NCI-H146 (cell line): Measurements from ENCODE around the gene NINJ2.
A peak's percentile ranks its signal among the peaks of the same experiment; 100 is the strongest.

Experiments
- DNase-seq: peaks from one replicate; lab custom pipeline; 2025; lab: John Stamatoyannopoulos, UW

Gene NINJ2

DNA sequence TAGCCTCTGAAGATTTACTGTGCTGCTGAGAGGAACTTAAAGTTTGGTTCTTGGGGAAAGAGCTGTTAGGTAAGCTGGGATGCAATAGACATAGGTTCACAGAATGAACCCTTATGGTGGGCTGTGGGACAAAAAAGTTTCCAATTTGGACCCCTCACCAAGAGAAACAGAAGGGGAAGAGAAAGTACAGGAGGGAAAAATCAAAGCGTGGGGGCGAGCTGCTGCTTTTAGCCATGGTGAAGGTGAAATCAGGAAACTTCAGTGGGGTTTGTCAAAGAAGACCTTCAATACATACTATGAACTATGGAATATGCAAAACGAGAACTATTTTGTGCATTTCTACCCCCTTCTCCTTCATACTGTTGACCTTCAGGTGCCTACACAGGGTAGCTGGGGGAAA, 10.6 kb upstream of the NINJ2 start:
- no peak for DNase-seq

DNA sequence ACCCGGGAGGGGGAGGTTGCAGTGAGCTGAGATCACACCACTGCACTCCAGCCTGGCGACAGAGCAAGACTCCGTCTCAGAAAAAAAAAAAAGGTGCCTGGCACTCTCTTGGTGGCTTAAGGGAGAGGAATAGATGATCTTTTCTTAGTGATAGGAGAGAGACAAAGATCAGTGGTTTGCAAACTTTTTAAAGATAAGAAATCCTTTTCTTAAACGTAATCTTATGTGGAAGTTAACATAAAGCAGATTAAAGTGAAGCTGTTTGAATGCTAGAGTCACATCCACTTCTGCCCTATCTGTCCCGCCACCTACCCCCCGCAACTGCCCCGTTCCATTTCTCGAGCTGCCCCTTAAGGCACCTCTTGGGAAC, 6.3 kb upstream of the NINJ2 start:
- no peak for DNase-seq

DNA sequence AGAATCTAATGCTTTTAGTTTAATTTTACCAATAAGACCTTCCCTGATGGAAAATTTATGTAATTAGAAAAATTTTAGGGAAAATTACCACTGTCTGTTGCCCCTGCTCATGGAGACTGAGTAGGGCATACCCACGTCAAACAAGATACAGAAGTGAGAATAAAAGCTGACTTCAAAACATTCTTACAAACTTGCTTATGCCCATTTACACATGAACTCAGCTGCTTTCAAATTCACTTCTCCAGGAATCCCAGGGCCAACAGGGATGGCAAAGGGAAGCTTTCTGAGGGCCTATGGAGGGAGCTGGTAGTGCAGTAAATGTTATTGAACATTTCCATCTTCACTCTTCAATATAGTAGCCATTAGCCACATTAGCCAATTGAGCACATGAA, 4.8 kb upstream of the NINJ2 start:
- DNase-seq = no peak

DNA sequence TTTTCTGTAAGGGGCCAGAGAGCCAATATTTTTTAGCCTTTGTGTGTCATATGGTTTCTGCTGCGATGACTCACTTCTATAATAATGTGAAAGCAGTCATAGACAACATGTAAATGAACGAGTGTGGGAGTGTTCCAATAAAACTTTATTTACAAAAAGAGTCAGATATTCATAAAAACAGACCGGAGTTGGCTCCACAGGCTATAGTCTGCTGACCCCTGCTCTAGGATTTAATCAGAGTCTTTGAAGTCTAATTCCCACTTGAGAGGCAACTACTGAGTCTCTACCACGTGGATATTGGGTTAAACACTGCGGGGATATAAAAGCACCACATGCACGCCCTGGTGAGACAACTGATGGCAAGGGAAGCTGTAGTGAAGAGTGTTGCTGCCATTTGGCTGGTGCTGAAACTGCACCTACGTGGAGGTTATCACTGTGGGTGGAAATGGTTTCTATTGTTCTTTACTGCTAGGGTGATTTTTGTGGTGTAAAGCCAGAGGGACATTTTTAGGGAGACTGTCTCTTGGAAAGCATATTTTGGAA, 3.6 kb upstream of the NINJ2 start:
- DNase-seq = no peak

DNA sequence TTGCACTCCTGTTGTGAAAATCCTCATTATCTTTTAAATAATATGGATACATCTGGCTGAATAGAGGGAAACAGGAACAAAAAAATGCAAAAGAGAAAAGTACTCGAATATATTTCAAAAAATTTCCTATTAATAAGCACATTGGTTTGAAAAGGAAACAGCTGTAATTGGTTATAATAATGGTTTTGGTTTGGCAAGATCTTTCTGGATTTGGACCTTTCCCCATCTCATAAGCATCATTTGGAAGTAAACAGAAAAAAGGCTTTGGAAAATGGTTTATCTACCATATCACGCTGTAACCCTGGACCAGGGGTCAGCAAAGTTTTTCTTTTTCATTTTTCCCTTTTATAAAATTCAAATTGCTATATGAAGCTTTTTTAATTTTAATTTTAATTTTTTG, 2.8 kb upstream of the NINJ2 start:
- no peak for DNase-seq

DNA sequence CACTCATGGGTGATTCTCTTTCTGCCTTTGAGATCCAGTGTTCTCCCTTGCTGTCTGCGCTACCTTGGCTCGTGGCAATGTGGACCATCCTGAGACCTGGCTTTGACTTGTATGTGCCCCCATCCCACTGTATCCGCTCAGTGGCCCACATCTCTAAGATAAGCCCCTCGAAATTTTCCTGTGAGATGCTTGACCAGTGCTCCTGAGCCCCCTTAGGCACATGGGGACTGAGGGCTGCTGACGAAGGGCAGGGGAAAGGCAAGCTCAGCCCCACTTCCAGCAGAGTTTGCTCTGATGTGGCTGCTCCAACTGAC, 1.5 kb upstream of the NINJ2 start:
- no peak for DNase-seq

DNA sequence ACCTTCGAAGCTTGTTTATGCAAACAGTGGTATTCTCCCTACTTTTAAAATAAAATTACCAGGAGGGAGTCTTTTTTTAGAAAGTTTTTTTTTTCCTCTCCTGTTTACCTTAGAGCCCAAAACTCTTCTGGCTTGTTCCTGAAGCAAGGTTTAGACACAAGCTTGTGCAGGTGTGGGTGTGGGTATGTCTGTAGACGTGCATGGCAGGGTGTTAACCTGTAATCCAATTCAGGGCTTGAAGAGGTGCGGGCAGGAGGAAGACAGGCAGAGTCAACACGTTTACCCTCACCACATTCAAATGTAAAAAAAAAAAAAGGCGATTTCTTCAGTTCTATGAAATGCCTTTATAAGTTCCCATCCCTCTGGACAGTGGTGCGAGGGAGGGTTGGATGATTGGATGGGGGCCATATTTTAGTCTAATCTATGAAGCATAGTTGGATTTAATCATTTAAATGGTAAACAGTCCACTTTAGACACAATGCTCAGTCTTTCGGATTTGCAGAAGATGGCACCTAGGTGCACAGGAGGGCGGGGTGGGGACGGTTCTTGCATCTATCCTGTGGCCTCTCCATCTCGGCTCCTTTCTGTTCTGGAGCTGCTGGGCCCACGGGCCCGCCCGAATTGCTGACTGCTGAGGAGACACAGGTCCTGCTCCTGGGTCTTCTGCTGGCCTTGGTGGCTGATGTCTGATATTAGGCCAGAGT, 982 bp upstream of the NINJ2 start:
- no peak for DNase-seq

DNA sequence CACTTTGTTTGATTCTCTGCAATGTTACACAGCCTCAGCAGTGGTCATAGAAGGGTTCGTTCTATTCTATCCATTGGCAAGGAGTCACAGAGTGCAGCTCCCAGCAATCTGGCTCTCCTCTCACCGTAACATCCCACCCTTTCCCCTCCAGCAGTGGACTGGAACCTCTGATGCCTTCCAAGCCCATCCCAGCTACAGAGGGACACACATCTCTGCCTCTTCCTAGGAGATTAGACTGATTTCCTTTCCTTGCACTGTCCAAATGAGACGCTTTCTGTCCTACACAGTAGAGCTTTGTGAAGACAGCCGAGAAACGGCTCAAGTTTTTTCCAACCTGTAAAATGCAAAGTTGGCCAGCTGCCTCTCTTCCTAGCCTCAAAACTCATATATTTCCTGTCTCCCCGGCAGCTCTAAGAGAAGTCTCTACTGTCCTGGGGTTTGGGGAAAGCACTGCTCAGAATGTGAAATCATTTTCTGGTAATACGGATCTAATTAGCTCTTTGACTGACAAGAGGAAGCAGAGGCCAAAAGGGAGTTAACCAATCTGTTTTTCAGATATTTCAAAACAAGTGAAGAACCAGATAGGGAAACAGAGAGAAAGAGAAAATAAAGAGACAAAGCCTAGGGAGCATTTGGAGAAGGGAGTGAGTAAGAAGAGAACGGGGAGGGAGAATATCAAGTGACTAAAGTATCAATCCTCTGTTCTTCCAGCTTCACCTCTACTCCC, 516 bp downstream of the NINJ2 start:
- no peak for DNase-seq

DNA sequence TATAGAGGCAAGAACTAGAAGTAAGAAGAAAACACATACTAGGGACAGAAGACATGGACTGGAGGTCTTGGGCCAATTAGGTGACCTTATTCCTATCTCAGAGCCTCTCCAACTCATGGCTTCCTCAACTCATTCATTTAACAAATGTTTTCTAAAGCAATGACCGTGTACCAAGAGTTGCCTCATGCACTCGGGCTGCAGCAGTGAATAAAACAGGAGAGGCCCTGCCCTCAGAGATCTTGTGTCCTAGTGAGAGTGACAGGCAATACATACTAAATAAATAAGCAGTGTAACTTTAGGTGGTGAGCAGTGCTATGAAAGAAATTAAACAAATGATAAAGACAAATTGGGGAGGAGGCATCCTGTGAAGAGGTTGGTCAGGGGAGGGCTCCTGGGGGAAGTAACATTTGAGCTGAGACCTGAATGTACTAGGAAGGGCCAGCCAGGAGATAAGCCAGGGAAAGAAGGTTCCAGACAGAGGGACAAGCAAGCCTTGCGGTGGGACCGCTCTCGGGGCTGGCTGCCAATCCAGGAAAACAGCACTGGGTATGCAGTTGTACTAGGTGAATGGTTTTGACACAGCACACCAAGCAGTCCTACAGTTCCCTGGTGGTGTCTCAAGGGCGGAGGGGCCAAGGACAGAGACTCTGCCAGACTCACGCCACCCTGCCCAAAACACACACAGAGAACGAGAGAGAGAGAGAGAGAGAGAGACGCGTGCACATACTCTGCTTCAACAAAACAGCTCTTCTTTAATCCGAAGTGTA, 1.3 kb downstream of the NINJ2 start:
- no peak for DNase-seq

DNA sequence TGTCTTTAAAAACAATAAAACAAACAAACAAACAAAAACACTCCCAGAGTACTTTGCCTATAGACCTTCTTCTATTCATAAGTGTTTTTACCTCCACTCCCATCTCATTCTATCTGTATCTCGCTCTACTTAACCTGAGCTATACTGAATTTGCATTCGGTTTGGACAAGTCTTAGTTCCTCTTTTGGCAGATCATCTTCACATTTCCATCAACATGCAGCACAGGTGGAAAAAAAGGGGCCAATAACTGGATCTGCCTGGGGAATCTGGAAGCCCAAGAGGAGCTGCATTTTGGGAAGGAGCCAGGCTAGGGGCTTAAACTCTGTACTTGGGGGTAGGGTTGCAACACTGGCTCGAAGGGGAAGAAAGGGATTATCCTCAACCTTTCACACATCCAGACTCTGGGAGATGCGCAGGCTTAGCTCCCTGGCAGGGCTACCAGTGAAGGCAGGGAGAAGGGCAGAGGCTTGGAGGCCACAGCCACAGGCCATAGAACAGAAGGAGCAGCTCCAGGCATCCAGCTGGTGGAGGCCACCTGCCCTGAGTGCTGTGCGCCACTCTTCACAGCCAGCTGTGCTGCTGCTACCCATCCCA, 4.1 kb downstream of the NINJ2 start:
- no peak for DNase-seq

DNA sequence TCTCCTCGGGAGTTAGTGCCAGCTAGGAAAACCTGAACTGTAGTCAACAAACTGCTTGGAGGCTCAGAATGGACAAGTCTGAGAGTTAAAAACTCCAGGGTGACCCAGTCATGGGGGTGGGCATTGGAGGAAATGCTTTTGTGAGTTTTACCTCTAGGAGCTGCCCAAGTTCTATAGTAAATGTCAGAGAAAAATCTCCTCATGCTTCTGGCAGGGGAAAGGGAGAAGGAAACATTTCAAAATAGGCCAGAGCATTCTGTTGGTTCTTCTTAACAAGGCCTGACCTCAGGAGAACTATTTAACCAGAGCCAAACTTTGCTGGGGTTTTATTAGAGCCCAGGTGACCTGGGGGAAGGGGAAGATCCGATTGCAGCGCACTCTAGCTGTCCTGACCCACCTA, 12.3 kb downstream of the NINJ2 start:
- no peak for DNase-seq

DNA sequence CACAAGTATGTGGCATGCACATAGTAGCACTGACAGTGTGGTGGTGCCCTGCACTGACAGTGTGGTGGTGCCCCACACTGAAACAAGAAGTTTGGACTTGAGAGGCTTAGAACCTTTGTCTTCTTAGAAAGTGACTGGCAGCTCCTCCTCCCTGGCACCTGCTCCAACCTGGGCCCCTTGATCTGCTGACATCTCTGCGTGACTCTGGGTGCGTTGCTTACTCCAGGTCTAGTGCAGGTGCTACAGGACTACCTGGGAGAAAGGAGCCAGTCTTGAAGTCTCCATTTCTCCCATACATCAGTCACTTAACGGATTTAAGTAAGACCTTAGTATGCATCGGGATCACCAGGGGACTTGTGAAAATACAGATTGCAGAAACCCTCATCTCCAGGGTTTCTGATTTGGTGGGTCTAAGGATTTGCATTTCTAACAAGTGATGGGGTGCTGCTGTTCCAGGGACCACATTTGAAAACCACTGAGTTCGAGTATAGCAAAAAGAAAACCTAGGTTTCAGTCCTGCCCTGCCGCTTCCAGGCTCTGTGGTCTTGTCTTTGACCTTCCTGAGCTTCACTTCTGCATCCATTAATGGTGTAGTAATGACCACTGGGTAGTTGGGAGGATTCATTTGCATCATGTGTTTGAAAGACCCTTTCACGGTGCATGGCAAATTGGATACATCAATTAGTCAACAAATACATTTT, 15.7 kb downstream of the NINJ2 start:
- no peak for DNase-seq

DNA sequence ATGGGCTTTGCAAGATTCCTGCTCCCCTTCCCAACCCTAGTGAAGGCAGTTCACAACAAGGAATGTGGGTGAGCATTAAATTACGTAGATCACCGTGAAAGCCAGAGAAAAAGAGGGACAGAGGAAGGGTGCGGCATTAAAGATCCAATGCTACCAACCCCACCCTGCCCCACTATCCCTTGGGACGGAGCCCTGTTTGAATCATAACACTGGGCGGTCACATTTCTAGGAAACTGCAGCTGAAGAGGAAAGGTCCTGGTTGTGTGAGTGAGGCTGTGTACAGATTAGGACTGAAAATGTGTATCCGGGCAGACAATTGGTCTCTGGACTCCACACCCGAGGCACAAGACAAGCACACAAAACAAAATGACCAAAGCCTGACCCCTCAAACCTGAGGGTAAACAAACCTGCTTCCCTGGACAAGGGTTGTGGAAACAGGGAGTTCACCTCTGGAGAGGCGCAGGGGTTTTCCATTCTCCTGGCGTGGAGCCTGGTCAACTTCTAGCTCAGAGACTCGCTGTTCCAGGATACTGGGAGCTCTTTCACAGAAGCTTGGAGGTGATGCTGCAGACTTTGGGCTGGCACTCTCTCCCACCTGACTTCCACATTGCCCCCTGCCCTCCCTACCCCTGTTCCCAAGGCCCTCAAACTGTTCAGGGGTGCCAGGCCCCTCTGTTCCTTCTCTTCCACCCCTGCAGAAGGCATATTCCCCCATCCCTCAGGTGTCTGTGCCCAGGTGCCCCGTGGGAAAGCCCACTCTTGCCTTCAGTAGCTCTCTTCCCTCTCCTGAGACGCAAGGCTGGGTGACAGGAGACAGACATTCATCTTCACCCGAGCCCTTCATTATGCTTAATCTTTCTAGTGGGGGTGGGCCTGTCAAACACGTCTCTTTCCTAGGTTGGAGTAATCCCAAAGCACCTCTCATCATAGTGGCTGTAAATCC, 16.5 kb downstream of the NINJ2 start:
- no peak for DNase-seq

DNA sequence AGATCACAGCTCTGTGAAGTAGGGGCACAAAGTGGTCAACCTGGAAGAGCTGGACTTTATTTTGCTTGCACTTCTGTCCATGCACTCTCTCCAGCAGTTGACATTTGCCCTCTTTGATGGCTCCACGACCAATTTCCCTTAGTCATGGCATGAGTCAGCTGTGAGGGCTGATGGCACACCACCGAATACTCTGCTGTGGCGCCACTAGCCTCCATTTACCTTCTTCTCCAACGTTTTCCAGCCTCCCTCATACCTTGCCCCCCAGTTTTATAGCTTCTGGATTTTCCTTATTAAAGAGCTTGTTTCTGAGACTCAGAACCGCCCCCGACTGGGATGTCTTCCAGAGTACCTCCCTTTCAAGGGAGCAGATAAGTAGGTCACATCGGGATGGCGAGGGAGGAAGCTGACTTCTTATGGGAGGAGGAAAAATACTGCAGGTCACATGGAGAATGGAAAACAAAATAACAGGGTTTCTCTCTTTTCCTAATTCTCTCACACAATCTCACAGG, 17.6 kb downstream of the NINJ2 start:
- DNase-seq = no peak

DNA sequence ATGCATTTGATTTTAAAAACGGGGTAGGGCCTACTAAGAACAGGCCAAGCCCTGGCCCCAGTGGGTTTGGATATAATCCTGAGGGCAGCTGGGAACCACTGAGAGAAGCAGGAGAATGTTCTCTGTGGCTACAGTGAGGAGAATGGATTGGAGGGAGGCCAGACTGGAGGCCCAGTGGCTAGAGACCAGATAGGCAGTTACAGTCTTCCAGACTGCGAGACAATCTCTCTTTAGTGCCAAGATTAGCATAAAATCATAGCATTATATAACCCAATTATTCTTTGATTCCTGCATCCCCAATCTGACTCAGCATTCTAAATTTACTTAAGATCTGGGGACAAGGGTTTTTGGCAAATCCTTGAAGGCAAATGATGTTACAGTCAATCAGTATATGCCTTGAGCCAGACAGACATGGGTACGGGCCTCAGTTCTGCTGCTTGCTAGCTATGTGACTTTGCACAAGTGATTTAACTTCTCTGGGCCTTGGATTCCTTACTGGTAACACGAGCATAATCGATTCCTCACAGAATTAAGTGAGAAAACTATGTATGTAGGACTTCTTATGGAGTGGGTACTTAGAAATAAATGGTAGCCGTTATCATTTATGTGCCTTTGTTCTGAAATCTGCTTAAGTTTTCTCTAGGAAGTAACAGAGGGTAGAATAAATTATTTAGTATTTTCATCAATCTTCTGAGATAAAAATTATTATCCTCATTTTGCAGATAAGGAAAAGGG, 18.3 kb downstream of the NINJ2 start:
- no peak for DNase-seq

DNA sequence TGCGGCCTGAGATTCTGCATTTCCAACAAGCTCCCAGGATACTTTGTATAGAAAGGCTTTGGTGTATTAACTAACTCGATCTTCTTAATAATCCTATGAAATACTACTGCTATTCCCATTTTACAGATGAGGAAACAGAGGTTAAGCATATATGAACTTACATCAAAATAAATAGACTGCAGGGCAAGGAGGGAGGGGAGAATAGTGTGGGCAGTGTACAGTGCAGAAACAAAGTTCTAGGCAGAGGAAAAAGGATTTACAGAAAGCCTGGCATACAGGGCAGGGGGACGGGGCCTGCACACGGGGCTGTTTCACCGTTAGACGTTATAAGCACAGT, 19.0 kb downstream of the NINJ2 start:
- DNase-seq = no peak

DNA sequence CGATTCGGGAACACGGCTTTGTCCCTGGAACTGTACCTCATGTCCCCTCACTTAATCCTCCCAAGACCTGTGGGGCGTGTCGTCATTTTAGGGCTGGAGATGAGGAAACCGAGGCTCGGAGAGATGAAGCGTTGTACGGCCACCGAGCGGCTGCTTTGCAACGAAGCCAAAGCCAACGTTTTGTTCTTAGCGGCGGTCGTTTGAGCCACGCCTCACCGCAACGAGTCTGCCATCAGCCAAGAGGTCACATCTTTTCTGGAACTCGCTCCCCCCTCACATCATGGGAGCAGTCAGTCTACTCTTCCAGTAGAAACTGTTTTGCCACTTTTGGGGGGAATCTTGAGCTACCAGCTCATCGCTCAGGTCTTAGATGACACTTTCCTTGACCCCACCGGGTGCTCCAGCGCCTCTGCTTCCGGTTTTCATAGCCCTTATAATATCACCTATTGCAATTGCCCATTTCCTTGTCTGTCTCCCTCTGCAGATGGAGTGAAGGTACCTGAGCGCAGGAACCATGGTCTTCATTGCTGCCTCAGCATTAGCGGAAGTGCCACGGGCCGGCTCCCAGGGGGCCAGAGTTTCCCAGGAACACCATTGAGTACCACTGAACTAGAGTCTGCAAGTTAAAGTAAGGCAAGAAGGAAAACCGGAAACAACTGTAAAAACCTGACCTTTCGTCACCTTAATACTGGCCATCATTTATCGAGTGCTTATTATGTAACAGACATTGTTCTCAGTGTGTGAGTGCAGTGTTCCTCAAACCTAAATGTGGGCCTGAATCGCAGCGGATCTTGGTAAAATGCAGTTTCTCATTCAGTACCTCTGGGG, 19.6 kb downstream of the NINJ2 start:
- peak; percentile 60 for DNase-seq

DNA sequence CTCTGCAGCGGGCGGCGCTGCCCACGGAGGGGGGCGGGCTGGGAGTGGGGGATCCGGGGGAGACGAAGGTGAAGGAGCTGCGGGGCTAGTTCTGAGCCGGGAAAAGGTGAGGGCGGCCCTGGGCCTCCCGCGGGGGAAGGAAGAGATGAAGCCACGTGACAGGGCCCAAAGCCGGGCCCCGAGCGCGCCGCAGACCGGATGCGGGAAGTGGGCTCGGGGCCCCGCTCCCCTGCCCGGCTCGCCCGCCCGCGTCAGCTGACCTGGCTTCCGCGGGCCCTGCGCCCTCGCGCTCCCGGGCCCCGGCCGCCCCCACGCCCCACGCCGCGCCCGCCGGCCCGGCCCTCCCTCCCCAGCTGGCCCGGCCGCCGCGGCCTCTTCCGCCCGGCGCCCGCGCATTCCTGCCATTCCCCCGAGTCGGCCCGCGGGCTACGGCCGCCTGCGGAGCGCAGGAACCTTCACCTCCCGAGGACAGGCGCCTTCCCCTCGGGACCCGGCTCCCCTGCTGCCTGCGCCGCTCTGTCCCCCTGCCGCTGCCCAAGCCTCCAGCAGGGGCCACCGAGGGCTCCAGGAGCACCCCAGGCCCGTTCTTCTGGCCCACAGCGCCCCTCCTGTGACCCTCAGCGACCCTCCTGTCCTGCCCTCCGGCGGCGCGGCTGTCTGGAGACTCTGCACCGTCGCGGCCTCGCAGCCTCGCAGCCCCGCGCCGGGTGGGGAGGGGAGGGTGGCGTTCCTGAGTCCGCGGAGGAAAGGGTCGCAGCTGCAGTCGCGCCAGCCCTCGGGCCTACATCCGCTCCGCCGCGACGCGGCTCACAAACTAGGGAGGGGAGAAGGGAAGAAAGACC, 20.4 kb downstream of the NINJ2 start:
- peak; percentile 85 for DNase-seq
